Astrocyte (in vitro differentiated cells and primary cell): ENCODE data around the gene TOP2B. TPM values are rescaled to one million over a fixed set of nuclear protein-coding genes. Genes with fewer than 3 reads are reported as not detected.

Experiments
- DNase-seq: peaks from one replicate; pipeline ENCODE4 v3.0.0-alpha.2; 2010; ENCODE audit warnings: low read depth
- FAIRE-seq: peaks from 2 replicates; lab custom pipeline; 2011; peaks lifted over from hg19 to GRCh38; lab: Jason Lieb, UNC
- H2AFZ ChIP-seq: 2 replicates; pipeline ENCODE4 v1.6.0; 2012; ENCODE audit warnings: low read depth, low read length, inconsistent platforms
- H3K27ac ChIP-seq: 2 replicates; pipeline ENCODE4 v1.5.1; 2011; ENCODE audit warnings: low read depth, low read length, inconsistent platforms
- H3K27me3 ChIP-seq: 2 replicates; pipeline ENCODE4 v1.6.0; 2011; ENCODE audit warnings: low read length, inconsistent platforms; ENCODE audit not compliant: insufficient read depth
- H3K36me3 ChIP-seq: 2 replicates; pipeline ENCODE4 v1.5.1; 2011; ENCODE audit warnings: low read length, inconsistent platforms; ENCODE audit not compliant: insufficient read depth
- H3K4me1 ChIP-seq: 2 replicates; pipeline ENCODE4 v1.5.1; 2011; ENCODE audit warnings: low read length, inconsistent platforms; ENCODE audit not compliant: insufficient read depth
- H3K4me2 ChIP-seq: 2 replicates; pipeline ENCODE4 v1.6.0; 2012; ENCODE audit warnings: low read length, inconsistent platforms
- H3K4me3 ChIP-seq: 2 replicates; pipeline ENCODE4 v1.5.1; 2011; ENCODE audit warnings: low read depth, mild to moderate bottlenecking, low read length, inconsistent platforms; ENCODE audit not compliant: insufficient read depth
- H3K79me2 ChIP-seq: 2 replicates; pipeline ENCODE4 v1.6.0; 2012; ENCODE audit warnings: mild to moderate bottlenecking, low read length, inconsistent platforms; ENCODE audit not compliant: insufficient read depth
- H3K9ac ChIP-seq: 2 replicates; pipeline ENCODE4 v1.6.0; 2012; ENCODE audit warnings: mild to moderate bottlenecking, low read length, inconsistent platforms
- H3K9me3 ChIP-seq: 2 replicates; pipeline ENCODE4 v1.5.1; 2012; ENCODE audit warnings: low read depth, mild to moderate bottlenecking, low read length, inconsistent platforms; ENCODE audit not compliant: insufficient read depth
- H4K20me1 ChIP-seq: 2 replicates; pipeline ENCODE4 v1.6.0; 2012; ENCODE audit warnings: low read length, inconsistent platforms; ENCODE audit not compliant: insufficient read depth
- H3K27ac Mint-ChIP-seq: one replicate; pipeline ENCODE4 v1.8.0; 2021; ENCODE audit warnings: mild to moderate bottlenecking, mixed read lengths; ENCODE audit not compliant: unreplicated experiment
- H3K27me3 Mint-ChIP-seq: one replicate; pipeline ENCODE4 v1.8.0; 2021; ENCODE audit warnings: low read depth, mixed read lengths; ENCODE audit not compliant: unreplicated experiment
- H3K36me3 Mint-ChIP-seq: one replicate; pipeline ENCODE4 v1.8.0; 2021; ENCODE audit warnings: low read depth, mixed read lengths; ENCODE audit not compliant: unreplicated experiment
- H3K4me1 Mint-ChIP-seq: one replicate; pipeline ENCODE4 v1.8.0; 2021; ENCODE audit warnings: low read depth, mixed read lengths; ENCODE audit not compliant: unreplicated experiment
- H3K4me3 Mint-ChIP-seq: one replicate; pipeline ENCODE4 v1.8.0; 2021; ENCODE audit warnings: mild to moderate bottlenecking, moderate library complexity, mixed read lengths; ENCODE audit not compliant: unreplicated experiment
- H3K9me3 Mint-ChIP-seq: one replicate; pipeline ENCODE4 v1.8.0; 2021; ENCODE audit warnings: mild to moderate bottlenecking, mixed read lengths; ENCODE audit not compliant: unreplicated experiment
- CTCF ChIP-seq: IDR thresholded peaks from 2 replicates; pipeline ENCODE4 v1.5.1; 2011; ENCODE audit warnings: low read depth, mild to moderate bottlenecking, inconsistent platforms, low read length, moderate library complexity; ENCODE audit not compliant: insufficient read depth
- EZH2 ChIP-seq: IDR thresholded peaks from 2 replicates; pipeline ENCODE4 v1.6.1; 2012; ENCODE audit warnings: mild to moderate bottlenecking, low read length, inconsistent platforms; ENCODE audit not compliant: insufficient read depth
- total RNA-seq: library from RNA; stranded (reverse); gene quantifications from 2 replicates; pipeline ENCODE4 v1.2.1, GENCODE V29; 2021

TOP2B gene
- total RNA-seq, 1 donor from 2014 or later, result 91.4 TPM

- H3K27ac Mint-ChIP-seq, result no peak overlapping the region
- H3K36me3 Mint-ChIP-seq, result no peaks in the 10 kb centered on the region
Observed at GRCh38 chr3:25711090-25711489, 46.4 kb upstream of the TOP2B start.

GRCh38 chr3:25708036-25708435, 43.3 kb upstream of the TOP2B start:
- no peak overlapping the region for H3K4me3 Mint-ChIP-seq
- Histone ChIP-seq H3K27me3 (no peaks in the 10 kb centered on the region), H3K27ac (no peak overlapping the region), H3K4me3 (no peak overlapping the region), H3K4me1 (no peaks in the 10 kb centered on the region), H3K36me3 (no peaks in the 10 kb centered on the region), H3K9ac (no peak overlapping the region), H3K79me2 (no peaks in the 10 kb centered on the region), H4K20me1 (no peaks in the 10 kb centered on the region), H3K4me2 (no peak overlapping the region), H3K9me3 (no peaks in the 10 kb centered on the region), H2AFZ (no peak overlapping the region)
- no peaks in the 10 kb centered on the region for H3K36me3 Mint-ChIP-seq
- TF ChIP-seq EZH2, result no peak
- TF ChIP-seq CTCF, result no peak
- H3K4me1 Mint-ChIP-seq, result no peaks in the 10 kb centered on the region
- DNase-seq, result no peak
- no peak for FAIRE-seq
- H3K9me3 Mint-ChIP-seq, result no peaks in the 10 kb centered on the region
- no peak overlapping the region for H3K27ac Mint-ChIP-seq
- H3K27me3 Mint-ChIP-seq, result peaks cover 2% of the 10 kb centered on the region

More at GRCh38 chr3:25711090-25711489, 46.4 kb upstream of the TOP2B start:
- FAIRE-seq (no peak), DNase-seq (no peak)
- H3K27ac ChIP-seq, result no peak overlapping the region
- no peak overlapping the region for H3K9ac ChIP-seq
- no peak overlapping the region for H3K4me3 Mint-ChIP-seq
- no peaks in the 10 kb centered on the region for H3K4me1 Mint-ChIP-seq
- H3K4me1 ChIP-seq, result no peaks in the 10 kb centered on the region
- no peaks in the 10 kb centered on the region for H3K27me3 ChIP-seq
- no peaks in the 10 kb centered on the region for H3K79me2 ChIP-seq
- H3K9me3 Mint-ChIP-seq, result peaks cover under 1% of the 10 kb centered on the region
- H3K4me2 ChIP-seq, result no peak overlapping the region
- no peak overlapping the region for H2AFZ ChIP-seq
- no peaks in the 10 kb centered on the region for H3K36me3 ChIP-seq
- H4K20me1 ChIP-seq, result no peaks in the 10 kb centered on the region
- no peaks in the 10 kb centered on the region for H3K9me3 ChIP-seq
- H3K4me3 ChIP-seq, result no peak overlapping the region
- peaks cover 2% of the 10 kb centered on the region for H3K27me3 Mint-ChIP-seq
- no peak for TF ChIP-seq EZH2
- no peak for TF ChIP-seq CTCF

- H3K9me3 Mint-ChIP-seq, result no peaks in the 10 kb centered on the region
- TF ChIP-seq CTCF (no peak), EZH2 (no peak)
- no peaks in the 10 kb centered on the region for H3K36me3 Mint-ChIP-seq
- no peak overlapping the region for H3K27ac ChIP-seq
- no peak overlapping the region for H3K4me3 Mint-ChIP-seq
- no peak overlapping the region for H3K4me3 ChIP-seq
- no peaks in the 10 kb centered on the region for H3K36me3 ChIP-seq
- H3K4me1 Mint-ChIP-seq, result no peaks in the 10 kb centered on the region
- H3K79me2 ChIP-seq, result no peaks in the 10 kb centered on the region
- H2AFZ ChIP-seq, result no peak overlapping the region
- no peak overlapping the region for H3K4me2 ChIP-seq
- DNase-seq (no peak), FAIRE-seq (no peak)
- H3K27me3 Mint-ChIP-seq, result peaks cover 2% of the 10 kb centered on the region
- no peaks in the 10 kb centered on the region for H3K4me1 ChIP-seq
- no peak overlapping the region for H3K27ac Mint-ChIP-seq
- no peak overlapping the region for H3K9ac ChIP-seq
- no peaks in the 10 kb centered on the region for H3K27me3 ChIP-seq
- no peaks in the 10 kb centered on the region for H4K20me1 ChIP-seq
- H3K9me3 ChIP-seq, result no peaks in the 10 kb centered on the region
Observed at GRCh38 chr3:25707268-25707926, 42.7 kb upstream of the TOP2B start.
